NCI-H1092 treated with DMSO at 0.1 percent for 48 hours (cell line): ENCODE data around the gene PSMD2.
A peak's percentile ranks its signal among the peaks of the same experiment; 100 is the strongest.

Experiments used
- DNase-seq: peaks from one replicate; lab custom pipeline; 2025; lab: John Stamatoyannopoulos, UW

PSMD2 gene

GRCh38 chr3:184282941-184283340 is 16.1 kb upstream of the PSMD2 start:
- no peak for DNase-seq

DNA sequence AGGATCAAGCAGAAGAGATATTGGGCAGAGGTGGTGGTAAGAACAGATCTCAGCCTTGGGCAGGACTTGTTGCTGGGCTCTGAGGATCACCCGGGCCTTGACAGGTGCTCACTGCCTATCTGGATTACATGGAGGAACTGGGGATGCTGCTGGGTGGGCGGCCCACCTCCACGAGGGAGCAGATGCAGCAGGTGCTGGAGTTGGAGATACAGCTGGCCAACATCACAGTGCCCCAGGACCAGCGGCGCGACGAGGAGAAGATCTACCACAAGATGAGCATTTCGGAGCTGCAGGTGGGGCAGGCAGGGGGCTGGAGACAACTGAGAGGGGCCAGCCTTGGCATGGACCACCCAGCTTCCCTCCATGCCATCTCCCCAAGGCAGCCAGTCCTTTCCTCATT is 15.4 kb upstream of the PSMD2 start:
- DNase-seq = no peak

GRCh38 chr3:184284696-184285095 is 14.3 kb upstream of the PSMD2 start:
- peak; percentile 80 for DNase-seq

DNA sequence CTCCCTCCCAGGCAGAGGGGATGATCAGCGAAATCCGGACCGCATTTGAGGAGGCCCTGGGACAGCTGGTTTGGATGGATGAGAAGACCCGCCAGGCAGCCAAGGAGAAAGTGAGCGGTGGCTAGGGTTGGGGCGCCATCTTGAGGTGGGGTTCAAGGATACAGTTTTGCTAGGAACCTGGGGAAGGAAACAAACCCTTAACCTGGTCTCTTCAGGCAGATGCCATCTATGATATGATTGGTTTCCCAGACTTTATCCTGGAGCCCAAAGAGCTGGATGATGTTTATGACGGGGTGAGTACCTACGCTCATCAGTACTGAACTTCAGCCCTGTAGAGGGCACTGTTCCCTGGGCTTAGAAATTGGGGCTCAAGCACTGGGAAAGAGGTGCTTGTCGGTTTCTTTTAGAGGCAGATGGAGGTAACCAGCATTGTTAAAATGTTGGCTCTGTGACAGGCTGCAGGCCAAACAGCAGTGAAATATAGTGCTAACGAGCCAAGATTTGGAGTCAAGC is 9.6 kb upstream of the PSMD2 start:
- peak; percentile 43 for DNase-seq

- no peak for DNase-seq
Measured at GRCh38 chr3:184290331-184290730, 8.7 kb upstream of the PSMD2 start.

- DNase-seq = no peak
Measured at GRCh38 chr3:184291044-184291737, 7.8 kb upstream of the PSMD2 start.

GRCh38 chr3:184291738-184292445 is 7.1 kb upstream of the PSMD2 start:
- DNase-seq = no peak

DNA sequence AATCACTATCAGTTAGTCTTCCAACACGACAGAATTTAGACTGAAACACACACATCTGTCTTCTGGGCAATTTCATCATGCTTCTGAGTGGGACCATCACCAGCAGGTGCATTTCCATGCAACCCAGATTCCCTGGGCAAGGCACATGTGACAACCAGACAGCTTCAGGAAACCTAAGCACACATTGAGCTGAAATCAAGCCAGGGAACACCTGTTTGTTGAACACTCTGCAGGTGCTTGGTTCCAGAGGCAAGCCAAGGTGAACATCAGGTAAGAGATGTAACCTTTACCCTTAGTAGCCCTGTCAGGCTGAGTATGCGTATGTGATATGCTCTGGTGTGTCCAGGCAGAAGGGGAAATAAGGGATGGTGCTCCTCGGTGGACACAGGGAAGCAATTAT is 3.3 kb upstream of the PSMD2 start:
- no peak for DNase-seq

- DNase-seq = no peak
Measured at GRCh38 chr3:184296616-184297015, 2.4 kb upstream of the PSMD2 start.

- DNase-seq = no peak
Measured at GRCh38 chr3:184299488-184300377, 692 bp downstream of the PSMD2 start.

- DNase-seq = no peak
Measured at GRCh38 chr3:184300378-184300720, 1.3 kb downstream of the PSMD2 start.

GRCh38 chr3:184305577-184305976 is 6.5 kb downstream of the PSMD2 start:
- DNase-seq = no peak

GRCh38 chr3:184306341-184306972 is 7.4 kb downstream of the PSMD2 start:
- no peak for DNase-seq

DNA sequence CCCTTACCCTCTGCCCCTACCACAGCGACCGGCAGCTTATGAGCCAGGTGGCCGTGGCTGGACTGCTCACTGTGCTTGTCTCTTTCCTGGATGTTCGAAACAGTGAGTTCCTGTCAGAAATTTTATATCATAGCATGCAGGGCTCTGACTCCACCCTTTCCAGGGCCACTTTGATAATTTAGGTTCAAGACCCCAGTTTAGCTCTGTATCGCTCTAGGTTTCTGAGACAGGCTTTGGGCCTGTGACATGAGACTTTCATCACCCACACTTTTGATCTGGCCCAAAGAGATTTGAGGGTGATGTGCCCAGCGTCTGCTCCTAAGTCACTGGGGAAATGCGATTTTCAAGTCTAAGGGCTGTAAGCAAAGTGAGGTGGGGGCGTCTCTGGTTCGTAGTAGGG is 8.9 kb downstream of the PSMD2 start:
- DNase-seq = no peak

DNA sequence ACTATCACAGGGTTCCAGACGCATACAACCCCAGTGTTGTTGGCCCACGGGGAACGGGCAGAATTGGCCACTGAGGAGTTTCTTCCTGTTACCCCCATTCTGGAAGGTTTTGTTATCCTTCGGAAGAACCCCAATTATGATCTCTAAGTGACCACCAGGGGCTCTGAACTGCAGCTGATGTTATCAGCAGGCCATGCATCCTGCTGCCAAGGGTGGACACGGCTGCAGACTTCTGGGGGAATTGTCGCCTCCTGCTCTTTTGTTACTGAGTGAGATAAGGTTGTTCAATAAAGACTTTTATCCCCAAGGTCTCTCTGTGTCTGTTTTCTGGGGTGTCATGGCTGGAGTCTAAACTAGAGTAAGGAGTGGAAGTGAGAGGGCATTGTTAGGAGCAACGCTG is 9.7 kb downstream of the PSMD2 start:
- no peak for DNase-seq

GRCh38 chr3:184311633-184312032 is 12.6 kb downstream of the PSMD2 start:
- no peak for DNase-seq

- peak; percentile 94 for DNase-seq
Measured at GRCh38 chr3:184314363-184314699, 15.3 kb downstream of the PSMD2 start, which contains the start of gene EIF4G1. EIF4G1 (plus strand) TSS chr3:184314606; CDS start chr3:184315797, 1,191 bp downstream.

GRCh38 chr3:184314700-184315542 is 15.9 kb downstream of the PSMD2 start:
- DNase-seq = peak; percentile 45

- no peak for DNase-seq
Measured at GRCh38 chr3:184315543-184315867, 16.5 kb downstream of the PSMD2 start.

GRCh38 chr3:184315871-184316661 is 17.0 kb downstream of the PSMD2 start:
- DNase-seq = no peak

DNA sequence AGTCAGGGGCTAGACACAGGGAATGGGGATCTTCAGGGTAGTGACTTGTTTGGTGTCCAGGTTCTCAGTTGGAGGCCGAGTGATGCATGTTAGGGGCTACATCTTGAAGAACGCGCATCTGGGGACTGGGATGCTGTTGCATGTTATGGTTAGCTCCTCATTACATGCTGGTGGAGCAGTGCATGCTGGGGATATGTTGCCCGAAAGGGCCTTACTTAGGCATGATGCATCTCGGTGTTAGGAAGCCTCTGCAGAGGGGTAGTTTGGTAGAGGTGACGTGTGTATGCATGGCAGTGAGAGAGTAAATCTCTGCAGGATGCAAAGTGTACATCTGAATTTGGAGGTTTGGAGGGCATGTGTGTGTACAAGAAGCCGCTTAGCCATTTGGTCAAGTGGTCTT is 17.8 kb downstream of the PSMD2 start:
- DNase-seq = no peak
